DOHH2 (cell line): ENCODE results near the gene ACP4.

ENCODE experiments used
- CTCF ChIP-seq: fragments of 200-600 bp; sonication (generic); IDR thresholded peaks from one replicate; pipeline ENCODE4 v1.5.1; 2014; ENCODE audit warnings: antibody characterized with exemption, mild to moderate bottlenecking, low read depth, low read length; ENCODE audit not compliant: poor library complexity, severe bottlenecking
- EZH2phosphoT487 ChIP-seq: fragments of 200-600 bp; sonication (generic); IDR thresholded peaks from 2 replicates; pipeline ENCODE4 v1.6.1; 2017; ENCODE audit warnings: borderline replicate concordance, mild to moderate bottlenecking, antibody characterized with exemption, low read length, moderate library complexity, mixed read lengths

DNA sequence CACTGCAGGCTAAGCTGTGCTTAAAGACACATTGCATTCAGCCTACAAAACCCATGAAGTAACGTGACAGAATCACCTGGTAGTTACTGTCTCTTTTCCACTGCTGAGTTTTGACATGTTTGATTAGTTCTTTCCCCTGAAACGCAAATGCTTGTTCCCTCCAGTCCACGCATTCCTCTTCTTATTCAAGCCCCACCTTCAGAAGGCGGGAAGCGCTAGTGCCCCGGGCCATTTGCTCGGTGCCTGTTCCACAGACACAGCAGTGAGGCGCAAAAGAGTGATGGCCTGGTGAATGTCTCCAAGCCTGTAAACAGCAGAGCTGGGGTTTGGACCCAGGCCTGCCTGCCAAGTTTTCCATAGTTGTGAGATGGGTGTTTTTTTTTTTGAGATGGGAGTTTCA lies 10.9 kb downstream of the ACP4 start:
- TF ChIP-seq CTCF (no peak), EZH2phosphoT487 (no peak)
